Natural killer cell (primary cell): ENCODE results near the gene CBY1. TPM values are rescaled to one million over a fixed set of nuclear protein-coding genes. Genes with fewer than 3 reads are reported as not detected.

Source experiments
- ATAC-seq, 3 donors: fragments of 150-1000 bp in 2 of 3; fragments of 200-7000 bp in 1 of 3; cut with Tn5 transposase; 1 replicate in 1 of 3; 2 replicates in 2 of 3; pipeline ENCODE4 v1.10.0; 2021; ENCODE audit warnings: mild to moderate bottlenecking in 2 of 3, moderate library complexity in 2 of 3
- DNase-seq, 2 donors: peaks; one replicate each; pipeline versions ENCODE4 v3.0.0 to v3.0.0-alpha.2; 2013 to 2021; ENCODE audit warnings: mixed read lengths in 1 of 2
- H3K27ac ChIP-seq: one replicate; pipeline ENCODE4 v1.5.1; 2013; ENCODE audit warnings: mild to moderate bottlenecking, low read length
- H3K27me3 ChIP-seq: one replicate; pipeline ENCODE4 v1.6.1; 2013; ENCODE audit warnings: low read length; ENCODE audit not compliant: control insufficient read depth, insufficient read depth
- H3K36me3 ChIP-seq: one replicate; pipeline ENCODE4 v1.6.1; 2013; ENCODE audit warnings: low read length; ENCODE audit not compliant: control insufficient read depth, insufficient read depth
- H3K4me1 ChIP-seq: one replicate; pipeline ENCODE4 v1.6.1; 2013; ENCODE audit warnings: low read length; ENCODE audit not compliant: control insufficient read depth, insufficient read depth
- H3K4me3 ChIP-seq: one replicate; pipeline ENCODE4 v1.5.1; 2013; ENCODE audit warnings: low read length
- H3K9me3 ChIP-seq: one replicate; pipeline ENCODE4 v1.6.1; 2013; ENCODE audit warnings: low read length; ENCODE audit not compliant: control insufficient read depth, insufficient read depth
- H3K27ac Mint-ChIP-seq, 2 donors: one replicate each; pipeline ENCODE4 v1.8.0; 2022; ENCODE audit warnings: mild to moderate bottlenecking in 2 of 2, mixed read lengths in 2 of 2, moderate library complexity in 1 of 2
- H3K27me3 Mint-ChIP-seq, 2 donors: one replicate each; pipeline ENCODE4 v1.8.0; 2022; ENCODE audit warnings: low read depth in 2 of 2, mixed read lengths in 2 of 2
- H3K36me3 Mint-ChIP-seq: one replicate; pipeline ENCODE4 v1.8.0; 2022; ENCODE audit warnings: mixed read lengths
- H3K4me1 Mint-ChIP-seq, 2 donors: one replicate each; pipeline ENCODE4 v1.8.0; 2022; ENCODE audit warnings: mixed read lengths in 2 of 2
- H3K4me3 Mint-ChIP-seq: one replicate; pipeline ENCODE4 v1.8.0; 2022; ENCODE audit warnings: mild to moderate bottlenecking, moderate library complexity, mixed read lengths
- H3K9me3 Mint-ChIP-seq, 2 donors: one replicate each; pipeline ENCODE4 v1.8.0; 2022; ENCODE audit warnings: mixed read lengths in 2 of 2
- CTCF ChIP-seq: fragments of 200-600 bp; IDR thresholded peaks from one replicate; pipeline ENCODE4 v1.8.0; 2022; ENCODE audit warnings: antibody characterized with exemption
- WGBS: methylation state at CpG from one replicate; pipeline ENCODE4 v1.1.7; 2013; ENCODE audit warnings: missing lambda C conversion rate; ENCODE audit not compliant: insufficient coverage; 5-methylcytosine and 5-hydroxymethylcytosine counted together
- intact Hi-C: fragments of 100-400 bp; cut with micrococcal nuclease; formaldehyde crosslinking; loops from one replicate; pipeline ENCODE4 v1.14.2; 2022
- total RNA-seq, 4 donors: library from RNA; stranded (reverse); fragments of 120-200 nt in 1 of 4; gene quantifications; one replicate each; pipeline versions ENCODE4 v1.2.3 to v1.2.4, GENCODE V29; 2013 to 2022

CBY1 gene
- total RNA-seq, 3 donors from 2014 or later (not counting 1 experiment from before 2014, with no cell fraction given): 8.2 to 10.9 (median 10.8) TPM

DNA sequence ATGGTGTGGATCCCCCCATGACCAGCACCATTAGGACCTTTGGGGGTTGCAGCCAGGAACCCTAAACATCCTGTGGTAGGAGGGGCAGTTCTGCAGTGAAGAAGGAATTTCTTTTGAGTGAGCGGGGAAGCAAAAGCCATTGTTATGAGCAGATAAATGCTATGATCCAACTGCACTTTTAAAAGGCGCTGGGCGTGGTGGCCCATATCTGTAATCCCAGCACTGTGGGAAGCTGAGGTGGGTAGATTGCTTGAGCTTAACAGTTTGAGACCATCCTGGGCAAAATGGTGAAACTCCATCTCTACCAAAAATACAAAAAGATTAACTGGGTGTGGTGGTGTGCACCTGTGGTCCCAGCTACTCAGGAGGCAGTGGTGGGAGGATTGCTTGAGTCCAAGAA is 19.4 kb downstream of the CBY1 start:
- H3K4me3 Mint-ChIP-seq: no peak overlapping the region
- no peaks in the 10 kb centered on the region for H3K9me3 Mint-ChIP-seq
- Histone ChIP-seq H3K27ac (no peak overlapping the region), H3K9me3 (no peaks in the 10 kb centered on the region), H3K36me3 (peaks cover 9% of the 10 kb centered on the region), H3K4me1 (no peaks in the 10 kb centered on the region), H3K4me3 (no peak overlapping the region), H3K27me3 (no peaks in the 10 kb centered on the region)
- no peak for ATAC-seq
- H3K27ac Mint-ChIP-seq: no peak overlapping the region
- H3K4me1 Mint-ChIP-seq: peaks cover 0 to 4% of the 10 kb centered on the region in 2 donors
- H3K27me3 Mint-ChIP-seq: no peaks in the 10 kb centered on the region
- no peak for DNase-seq
- 100% methylated on average over 3 of the region's 3 CpGs for WGBS
- peaks cover 7% of the 10 kb centered on the region for H3K36me3 Mint-ChIP-seq
- intact Hi-C loops: no loop called here
- no peak for TF ChIP-seq CTCF

GRCh38 chr22:38681582-38682335 is 25.3 kb downstream of the CBY1 start, which contains the start of gene TOMM22:
TSS of gene TOMM22 (plus strand) at chr22:38681957. CDS start at chr22:38681979, 22 bp downstream.
- H3K4me3 Mint-ChIP-seq: peak within 1 kb of the TSS; percentile 97
- ATAC-seq (peak; percentile 95 to 99 (median 97)), DNase-seq (peak; percentile 79 to 91)
- no peaks in the 10 kb centered on the region for H3K27me3 Mint-ChIP-seq
- no peaks in the 10 kb centered on the region for H3K27me3 ChIP-seq
- H3K27ac Mint-ChIP-seq: peak within 1 kb of the TSS; percentile 88 to 99
- H3K4me1 ChIP-seq: peaks cover 14% of the 10 kb centered on the region
- peak within 1 kb of the TSS; percentile 91 for H3K4me3 ChIP-seq
- H3K9me3 ChIP-seq: no peaks in the 10 kb centered on the region
- WGBS: under 1% methylated on average over 60 of the region's 60 CpGs
- H3K4me1 Mint-ChIP-seq: peaks cover 15 to 16% of the 10 kb centered on the region in 2 donors
- H3K36me3 Mint-ChIP-seq: no peaks in the 10 kb centered on the region
- H3K27ac ChIP-seq: peak within 1 kb of the TSS; percentile 76
- peaks cover 32% of the 10 kb centered on the region for H3K36me3 ChIP-seq
- H3K9me3 Mint-ChIP-seq: no peaks in the 10 kb centered on the region
- intact Hi-C loops: loop anchor here (2.0 to 5.0 kb wide), 2 partner anchors 19 to 629 kb away; partner anchors contain the start of gene JOSD1
- TF ChIP-seq CTCF: peak; percentile 46

DNA sequence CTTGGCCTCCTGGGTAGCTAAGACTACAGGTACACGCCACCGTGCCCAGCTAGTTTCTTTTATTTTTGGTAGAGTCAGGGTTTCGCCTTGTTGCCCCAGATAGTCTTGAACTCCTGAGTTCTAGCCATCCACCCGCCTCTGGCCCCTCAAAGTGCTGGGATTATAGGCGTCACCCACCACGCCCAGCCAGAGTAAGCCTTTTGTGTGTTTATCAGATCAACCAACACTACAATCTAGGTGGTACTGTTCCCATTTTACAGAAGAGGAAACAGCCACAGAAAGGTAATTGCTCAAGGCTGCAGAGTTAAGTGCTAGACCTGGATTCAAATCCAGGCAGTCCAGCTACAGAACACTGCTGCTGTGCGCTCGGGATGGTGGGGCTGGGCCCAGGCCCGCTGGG is 28.5 kb downstream of the CBY1 start:
- peaks cover 15 to 16% of the 10 kb centered on the region in 2 donors for H3K4me1 Mint-ChIP-seq

More for the DNA sequence above, 28.5 kb downstream of the CBY1 start:
- Mint-ChIP-seq H3K9me3 (no peaks in the 10 kb centered on the region), H3K36me3 (no peaks in the 10 kb centered on the region), H3K27me3 (no peaks in the 10 kb centered on the region), H3K4me3 (no peak overlapping the region), H3K27ac (no peak overlapping the region)
- Histone ChIP-seq H3K27me3 (no peaks in the 10 kb centered on the region), H3K9me3 (no peaks in the 10 kb centered on the region), H3K36me3 (peaks cover 48% of the 10 kb centered on the region), H3K27ac (no peak overlapping the region), H3K4me1 (peaks cover 14% of the 10 kb centered on the region), H3K4me3 (no peak overlapping the region)
- DNase-seq: no peak
- no peak for TF ChIP-seq CTCF
- WGBS: 97% methylated on average over 9 of the region's 9 CpGs
- ATAC-seq: no peak
- intact Hi-C loops: loop anchor here (5.0 kb wide), 1 partner anchor 633 kb away; no protein-coding TSS in a partner anchor
